ENCODE data around the gene KLHL12. TPM values are rescaled to one million over a fixed set of nuclear protein-coding genes. Genes with fewer than 3 reads are reported as not detected.

The KLHL12 gene
- total RNA-seq, 4 donors from 2014 or later = 14.1 to 23.0 (median 21.5) TPM

DNA sequence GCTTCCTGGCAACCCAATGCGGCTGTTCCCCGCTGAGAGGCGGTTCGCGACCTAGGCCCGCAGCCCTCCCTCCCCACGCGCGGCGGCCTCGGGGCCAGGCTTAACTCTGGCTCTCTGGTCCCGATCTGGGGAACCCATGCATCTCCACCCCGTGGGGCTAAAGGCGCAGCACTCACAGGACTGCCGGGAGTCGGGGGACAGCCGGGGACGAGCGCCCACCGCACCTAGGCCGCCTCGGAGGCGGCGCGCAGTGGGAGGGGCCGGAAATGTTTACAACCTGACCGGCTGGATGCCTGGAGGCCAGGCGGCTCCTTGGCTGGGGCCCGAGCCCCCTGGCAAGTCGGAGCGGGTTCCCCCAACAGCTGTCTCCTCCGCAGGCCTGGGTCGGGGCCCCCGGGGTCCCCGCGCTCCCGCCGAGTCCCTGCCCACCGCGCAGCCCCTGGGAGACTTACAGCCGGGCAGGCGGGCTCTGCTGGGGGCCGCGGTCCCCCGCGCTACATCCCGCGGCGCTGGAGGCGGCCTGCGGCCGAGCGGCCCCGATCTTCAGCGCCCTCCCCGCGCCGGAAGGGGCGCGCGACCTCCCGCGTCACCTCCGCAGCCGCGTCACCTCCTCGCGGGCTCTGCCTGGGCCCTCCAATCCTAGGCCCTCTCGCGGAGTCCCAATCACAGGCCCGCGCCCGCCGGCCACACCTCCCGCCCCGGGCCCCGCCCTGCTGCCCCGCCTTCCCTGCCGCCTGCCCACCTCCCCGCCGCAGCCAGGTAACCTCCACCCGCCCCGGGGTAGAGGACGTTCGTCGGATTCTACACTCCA lies 30.9 kb upstream of the KLHL12 start, which contains the start of gene ADIPOR1:
Gene ADIPOR1 (minus strand): TSS at position 580 of the 811 bp plus-strand sequence. CDS start 7,242 bp downstream, outside the sequence.
- H3K4me3 ChIP-seq = peak within 1 kb of the TSS; percentile 83 to 88
- H3K27me3 ChIP-seq = no peaks in the 10 kb centered on the region
- TF ChIP-seq POLR2AphosphoS5 (IDR thresholded peaks at IDR 0.05) (peak; percentile 80), EP300 (IDR thresholded peaks at IDR 0.05) (no peak), POLR2A (IDR thresholded peaks at IDR 0.05) (peak; percentile 94 to 96)
- TF ChIP-seq, protein P1, sequence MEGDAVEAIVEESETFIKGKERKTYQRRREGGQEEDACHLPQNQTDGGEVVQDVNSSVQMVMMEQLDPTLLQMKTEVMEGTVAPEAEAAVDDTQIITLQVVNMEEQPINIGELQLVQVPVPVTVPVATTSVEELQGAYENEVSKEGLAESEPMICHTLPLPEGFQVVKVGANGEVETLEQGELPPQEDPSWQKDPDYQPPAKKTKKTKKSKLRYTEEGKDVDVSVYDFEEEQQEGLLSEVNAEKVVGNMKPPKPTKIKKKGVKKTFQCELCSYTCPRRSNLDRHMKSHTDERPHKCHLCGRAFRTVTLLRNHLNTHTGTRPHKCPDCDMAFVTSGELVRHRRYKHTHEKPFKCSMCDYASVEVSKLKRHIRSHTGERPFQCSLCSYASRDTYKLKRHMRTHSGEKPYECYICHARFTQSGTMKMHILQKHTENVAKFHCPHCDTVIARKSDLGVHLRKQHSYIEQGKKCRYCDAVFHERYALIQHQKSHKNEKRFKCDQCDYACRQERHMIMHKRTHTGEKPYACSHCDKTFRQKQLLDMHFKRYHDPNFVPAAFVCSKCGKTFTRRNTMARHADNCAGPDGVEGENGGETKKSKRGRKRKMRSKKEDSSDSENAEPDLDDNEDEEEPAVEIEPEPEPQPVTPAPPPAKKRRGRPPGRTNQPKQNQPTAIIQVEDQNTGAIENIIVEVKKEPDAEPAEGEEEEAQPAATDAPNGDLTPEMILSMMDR (IDR thresholded peaks at IDR 0.05) = peak in 2 of 4 experiments; percentile 35 to 53
- H3K9me3 ChIP-seq = no peaks in the 10 kb centered on the region
- peak within 1 kb of the TSS; percentile 88 to 94 (median 93) for H3K27ac ChIP-seq
- H3K4me1 ChIP-seq = peaks cover 4 to 53% (median 5%) of the 10 kb centered on the region in 3 donors
- 0% methylated on average over 3 of the region's 86 CpGs for WGBS, 2 donors (ENCODE audit: low coverage in 1 of 2)
- H3K36me3 ChIP-seq = peaks cover 0 to 34% of the 10 kb centered on the region in 2 donors
- peak; percentile 100 for ATAC-seq

DNA sequence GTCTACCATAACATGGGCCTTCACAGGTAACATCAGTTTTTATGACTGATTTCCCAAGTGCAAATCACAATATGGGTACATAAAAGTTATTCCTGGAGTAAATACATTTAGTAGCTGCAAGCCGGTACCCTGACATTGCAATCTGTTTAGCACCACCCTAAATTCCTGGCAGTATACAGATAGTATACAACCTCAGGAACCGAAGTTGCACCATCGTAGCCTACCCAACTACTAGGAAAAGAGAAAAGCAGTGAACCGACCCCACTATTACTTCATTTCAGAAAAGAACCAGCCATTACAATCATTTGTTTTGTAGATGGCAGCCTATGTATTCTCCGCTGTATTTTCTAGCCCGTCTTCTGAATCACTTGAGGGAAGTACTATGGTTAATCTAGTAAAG lies 29.9 kb upstream of the KLHL12 start:
- Histone ChIP-seq H3K27me3 (no peaks in the 10 kb centered on the region), H3K9me3 (no peaks in the 10 kb centered on the region), H3K4me1 (peaks cover 4 to 63% (median 5%) of the 10 kb centered on the region in 3 donors), H3K4me3 (peak overlapping the region; percentile 83 to 88), H3K27ac (peak overlapping the region in 2 of 4 donors; percentile 94), H3K36me3 (peaks cover 0 to 30% of the 10 kb centered on the region in 2 donors)
- ATAC-seq = no peak
- 54 to 60% methylated on average over 1 to 5 of the region's 6 CpGs for WGBS, 2 donors (ENCODE audit: low coverage in 1 of 2)
- TF ChIP-seq, protein P1 (IDR thresholded peaks at IDR 0.05) = no peak
- no peak for TF ChIP-seq POLR2AphosphoS5 (IDR thresholded peaks at IDR 0.05)

GRCh38 chr1:202954057-202954745 lies 27.2 kb upstream of the KLHL12 start:
- peaks cover 4 to 68% (median 5%) of the 10 kb centered on the region in 3 donors for H3K4me1 ChIP-seq

GRCh38 chr1:202953392-202953791 lies 26.4 kb upstream of the KLHL12 start:
- H3K36me3 ChIP-seq = peaks cover 0 to 51% of the 10 kb centered on the region in 2 donors
- H3K27me3 ChIP-seq = no peaks in the 10 kb centered on the region
- no peaks in the 10 kb centered on the region for H3K9me3 ChIP-seq
- peak overlapping the region in 1 of 4 donors; percentile 27 for H3K27ac ChIP-seq
- TF ChIP-seq POLR2AphosphoS5 (IDR thresholded peaks at IDR 0.05) = no peak
- no peak for TF ChIP-seq POLR2A (IDR thresholded peaks at IDR 0.05)
- TF ChIP-seq, protein P1 (IDR thresholded peaks at IDR 0.05) = no peak
- no peak for TF ChIP-seq EP300 (IDR thresholded peaks at IDR 0.05)
- peaks cover 0 to 62% (median 5%) of the 10 kb centered on the region in 3 donors for H3K4me1 ChIP-seq
- no peak for ATAC-seq
- no peak overlapping the region for H3K4me3 ChIP-seq

More at GRCh38 chr1:202954057-202954745, 27.2 kb upstream of the KLHL12 start:
- ATAC-seq = no peak
- Histone ChIP-seq H3K36me3 (peaks cover 0 to 43% of the 10 kb centered on the region in 2 donors), H3K27me3 (no peaks in the 10 kb centered on the region), H3K9me3 (no peaks in the 10 kb centered on the region), H3K27ac (peak overlapping the region in 1 of 4 donors; percentile 30), H3K4me3 (no peak overlapping the region)
- WGBS, 2 donors (ENCODE audit: low coverage in 1 of 2) = 67% methylated on average over 6 of the region's 6 CpGs
- TF ChIP-seq POLR2A (IDR thresholded peaks at IDR 0.05) (no peak), POLR2AphosphoS5 (IDR thresholded peaks at IDR 0.05) (no peak), EP300 (IDR thresholded peaks at IDR 0.05) (no peak)
- TF ChIP-seq, protein P1 (IDR thresholded peaks at IDR 0.05) = no peak

Data from gastroesophageal sphincter (tissue), 4 donors.